Measurements from ENCODE around the gene ELP2.
A peak's percentile ranks its signal among the peaks of the same experiment; 100 is the strongest.

ELP2 gene

GRCh38 chr18:36120297-36120696 lies 9.4 kb upstream of the ELP2 start:
- DNase-seq (ENCODE audit: low read depth), result no peak

- DNase-seq (ENCODE audit: low read depth), result no peak
These were observed 4.9 kb upstream of the ELP2 start for GRCh38 chr18:36124841-36125240.

GRCh38 chr18:36126668-36127067 lies 3.0 kb upstream of the ELP2 start:
- DNase-seq (ENCODE audit: low read depth), result no peak

- peak; percentile 30 for DNase-seq (ENCODE audit: low read depth)
These were observed 1.7 kb upstream of the ELP2 start for GRCh38 chr18:36127836-36128529.

- DNase-seq (ENCODE audit: low read depth), result peak; percentile 49
These were observed 1.2 kb upstream of the ELP2 start for GRCh38 chr18:36128530-36128870.

- DNase-seq (ENCODE audit: low read depth), result no peak
These were observed 796 bp upstream of the ELP2 start for GRCh38 chr18:36128907-36129299.

GRCh38 chr18:36130039-36130831 lies 536 bp downstream of the ELP2 start:
- peak; percentile 18 for DNase-seq (ENCODE audit: low read depth)

GRCh38 chr18:36130883-36131653 lies 1.4 kb downstream of the ELP2 start:
- no peak for DNase-seq (ENCODE audit: low read depth)

- DNase-seq (ENCODE audit: low read depth), result no peak
These were observed 2.2 kb downstream of the ELP2 start for GRCh38 chr18:36131692-36132483.

- no peak for DNase-seq (ENCODE audit: low read depth)
These were observed 3.1 kb downstream of the ELP2 start for GRCh38 chr18:36132756-36133155.

GRCh38 chr18:36135264-36135663 lies 5.6 kb downstream of the ELP2 start:
- DNase-seq (ENCODE audit: low read depth), result no peak

GRCh38 chr18:36139245-36139644 lies 9.5 kb downstream of the ELP2 start:
- no peak for DNase-seq (ENCODE audit: low read depth)

- DNase-seq (ENCODE audit: low read depth), result no peak
These were observed 11.9 kb downstream of the ELP2 start for GRCh38 chr18:36141576-36141975.

- DNase-seq (ENCODE audit: low read depth), result no peak
These were observed 13.1 kb downstream of the ELP2 start for GRCh38 chr18:36142751-36143150.

GRCh38 chr18:36143391-36143790 lies 13.7 kb downstream of the ELP2 start:
- DNase-seq (ENCODE audit: low read depth), result no peak

- no peak for DNase-seq (ENCODE audit: low read depth)
These were observed 20.0 kb downstream of the ELP2 start for GRCh38 chr18:36149514-36150289.

- DNase-seq (ENCODE audit: low read depth), result no peak
These were observed 23.1 kb downstream of the ELP2 start for GRCh38 chr18:36152781-36153180.

- peak; percentile 81 for DNase-seq (ENCODE audit: low read depth)
These were observed 23.5 kb downstream of the ELP2 start for GRCh38 chr18:36153203-36153602.

- no peak for DNase-seq (ENCODE audit: low read depth)
These were observed 24.1 kb downstream of the ELP2 start for GRCh38 chr18:36153771-36154170.

- DNase-seq (ENCODE audit: low read depth), result peak; percentile 72
These were observed 26.4 kb downstream of the ELP2 start for GRCh38 chr18:36155851-36156757.

Data from ELR (cell line).